ENCODE data around the gene CDKN1C.
A peak's percentile ranks its signal among the peaks of the same experiment; 100 is the strongest.

The CDKN1C gene

GRCh38 chr11:2928605-2929530 is 43.3 kb upstream of the CDKN1C start, which contains the start of gene PHLDA2:
PHLDA2 (minus strand) TSS chr11:2929420; CDS start chr11:2929364, 56 bp downstream.
- TF ChIP-seq POLR2AphosphoS5 (IDR thresholded peaks at IDR 0.05; ENCODE audit: low read depth), result no peak
- TF ChIP-seq GABPA (IDR thresholded peaks at IDR 0.05; ENCODE audit: low read depth), result no peak
- TF ChIP-seq REST (IDR thresholded peaks at IDR 0.05; ENCODE audit: insufficient replicate concordance, low read depth), result no peak
- no peak for TF ChIP-seq SPI1 (IDR thresholded peaks at IDR 0.05; ENCODE audit: borderline replicate concordance, low read depth)
- TF ChIP-seq, protein P1, sequence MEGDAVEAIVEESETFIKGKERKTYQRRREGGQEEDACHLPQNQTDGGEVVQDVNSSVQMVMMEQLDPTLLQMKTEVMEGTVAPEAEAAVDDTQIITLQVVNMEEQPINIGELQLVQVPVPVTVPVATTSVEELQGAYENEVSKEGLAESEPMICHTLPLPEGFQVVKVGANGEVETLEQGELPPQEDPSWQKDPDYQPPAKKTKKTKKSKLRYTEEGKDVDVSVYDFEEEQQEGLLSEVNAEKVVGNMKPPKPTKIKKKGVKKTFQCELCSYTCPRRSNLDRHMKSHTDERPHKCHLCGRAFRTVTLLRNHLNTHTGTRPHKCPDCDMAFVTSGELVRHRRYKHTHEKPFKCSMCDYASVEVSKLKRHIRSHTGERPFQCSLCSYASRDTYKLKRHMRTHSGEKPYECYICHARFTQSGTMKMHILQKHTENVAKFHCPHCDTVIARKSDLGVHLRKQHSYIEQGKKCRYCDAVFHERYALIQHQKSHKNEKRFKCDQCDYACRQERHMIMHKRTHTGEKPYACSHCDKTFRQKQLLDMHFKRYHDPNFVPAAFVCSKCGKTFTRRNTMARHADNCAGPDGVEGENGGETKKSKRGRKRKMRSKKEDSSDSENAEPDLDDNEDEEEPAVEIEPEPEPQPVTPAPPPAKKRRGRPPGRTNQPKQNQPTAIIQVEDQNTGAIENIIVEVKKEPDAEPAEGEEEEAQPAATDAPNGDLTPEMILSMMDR (IDR thresholded peaks at IDR 0.05; ENCODE audit: insufficient read depth, low read length), result no peak
- DNase-seq (ENCODE audit: low read depth in 1 of 2, low spot score in 1 of 2), result peak; percentile 48 to 60
- peak within 1 kb of the TSS; percentile 48 for H3K4me3 ChIP-seq (replicated peaks; ENCODE audit: insufficient read depth, low read length)
- peaks cover 31% of the 10 kb centered on the region for H3K27me3 ChIP-seq (ENCODE audit: insufficient read depth, poor library complexity, severe bottlenecking)
- no peak within 1 kb of the TSS for H3K27ac ChIP-seq (replicated peaks)

DNA sequence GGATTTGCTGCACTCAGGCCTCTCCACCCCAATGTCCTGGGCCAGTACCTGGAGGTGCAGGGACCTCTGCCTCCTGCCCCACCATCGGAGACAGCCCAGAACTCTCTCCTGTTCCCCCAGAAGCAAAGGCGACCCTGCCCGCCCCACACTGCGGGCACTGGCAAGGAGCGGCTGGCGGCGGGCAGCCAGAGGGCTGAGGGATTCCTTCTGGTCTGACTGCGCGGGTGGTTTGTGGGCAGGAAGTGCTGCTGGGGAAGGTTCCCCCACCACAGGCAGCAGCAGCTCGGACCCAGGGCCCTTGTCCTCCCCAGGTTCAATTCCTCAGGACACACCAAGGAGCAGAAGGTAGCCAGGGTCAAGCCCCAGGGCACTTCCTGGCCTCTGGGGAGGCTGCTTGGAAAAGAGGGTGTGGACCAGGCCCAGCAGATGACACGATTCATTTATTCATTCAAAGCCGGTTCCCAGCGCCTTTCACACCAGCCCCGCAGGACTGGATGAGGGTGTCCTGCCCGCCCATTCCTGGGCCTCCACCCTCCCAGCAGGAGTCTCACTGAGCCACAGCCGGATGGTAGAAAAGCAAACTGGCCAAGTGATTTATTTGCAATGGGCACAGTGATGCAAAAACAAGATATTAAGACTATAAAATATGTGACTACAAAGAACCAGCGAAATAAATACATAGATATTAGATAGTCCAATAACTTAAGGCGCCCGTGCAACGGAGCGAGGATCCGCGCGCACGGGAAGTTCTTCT is 42.5 kb upstream of the CDKN1C start:
- H3K27ac ChIP-seq (replicated peaks), result no peak overlapping the region
- H3K27me3 ChIP-seq (ENCODE audit: insufficient read depth, poor library complexity, severe bottlenecking), result peaks cover 31% of the 10 kb centered on the region
- TF ChIP-seq SPI1 (IDR thresholded peaks at IDR 0.05; ENCODE audit: borderline replicate concordance, low read depth) (no peak), GABPA (IDR thresholded peaks at IDR 0.05; ENCODE audit: low read depth) (no peak), REST (IDR thresholded peaks at IDR 0.05; ENCODE audit: insufficient replicate concordance, low read depth) (no peak), POLR2AphosphoS5 (IDR thresholded peaks at IDR 0.05; ENCODE audit: low read depth) (no peak)
- TF ChIP-seq, protein P1 (IDR thresholded peaks at IDR 0.05; ENCODE audit: insufficient read depth, low read length), result no peak
- peak overlapping the region; percentile 39 for H3K4me3 ChIP-seq (replicated peaks; ENCODE audit: insufficient read depth, low read length)
- peak in 1 of 2 experiments; percentile 18 for DNase-seq (ENCODE audit: low read depth in 1 of 2, low spot score in 1 of 2)

- TF ChIP-seq, protein P1 (IDR thresholded peaks at IDR 0.05; ENCODE audit: insufficient read depth, low read length), result no peak
- no peak for DNase-seq (ENCODE audit: low read depth in 1 of 2, low spot score in 1 of 2)
- Histone ChIP-seq H3K4me3 (replicated peaks; ENCODE audit: insufficient read depth, low read length) (no peak overlapping the region), H3K27ac (replicated peaks) (no peak overlapping the region), H3K27me3 (ENCODE audit: insufficient read depth, poor library complexity, severe bottlenecking) (peaks cover 31% of the 10 kb centered on the region)
Observed at GRCh38 chr11:2927121-2927800, 41.7 kb upstream of the CDKN1C start.
